Caki2 (cell line): ENCODE data around the gene LRP1B. TPM values are rescaled to one million over a fixed set of nuclear protein-coding genes. Genes with fewer than 3 reads are reported as not detected.

Source experiments
- DNase-seq: peaks from one replicate; pipeline ENCODE4 v3.0.0-alpha.2; 2015; ENCODE audit warnings: low read depth
- in situ Hi-C: cut with HindIII; loops from 2 replicates; pipeline ENCODE4 v1.10.0; 2016; ENCODE audit warnings: low sequenced_read_pairs, low pct_unique_long_range_greater_than_20kb, mixed read lengths
- total RNA-seq: library from RNA; depleted of rRNA; stranded (reverse); fragments of >200 nt; shearing (Covaris generic); gene quantifications from 2 replicates; pipeline ENCODE4 v1.2.3, GENCODE V29; 2014; ENCODE audit warnings: low replicate concordance

The LRP1B gene
- total RNA-seq, 1 experiment from 2014 or later: 0.14 TPM

- no peak for DNase-seq
- in situ Hi-C loops: no loop called here
These were observed 1588.2 kb downstream of the LRP1B start for GRCh38 chr2:140542627-140543026.

DNA sequence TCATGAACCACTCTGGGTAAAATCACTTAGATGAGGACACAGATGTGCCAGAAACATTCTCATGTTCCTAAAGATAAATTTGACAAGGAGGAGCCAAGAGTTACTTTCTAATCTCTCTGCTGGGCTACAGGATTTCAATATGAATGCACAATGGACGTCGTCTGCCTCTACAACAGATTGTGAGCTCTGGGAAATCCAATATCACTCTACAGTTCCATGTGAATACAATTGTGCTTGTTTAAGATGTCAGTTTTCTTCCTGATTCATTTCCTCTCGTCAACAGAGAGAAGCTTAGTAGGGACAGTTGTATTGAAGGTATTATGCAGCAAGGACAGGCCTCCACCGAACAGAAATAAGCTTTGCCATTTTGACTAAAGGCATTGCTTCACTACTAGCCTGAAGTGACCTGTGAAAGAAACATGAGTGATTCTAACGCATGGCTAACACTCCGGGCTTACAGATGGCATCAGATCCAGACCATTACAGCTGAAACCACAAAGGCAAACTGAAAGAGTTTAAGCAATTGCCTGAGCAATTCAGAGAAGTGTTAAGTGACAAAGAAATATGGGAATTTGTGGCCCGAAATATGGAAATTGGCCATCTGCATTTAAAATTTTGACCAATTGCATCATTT is 1591.5 kb downstream of the LRP1B start:
- no peak for DNase-seq
- in situ Hi-C loops: no loop called here

DNA sequence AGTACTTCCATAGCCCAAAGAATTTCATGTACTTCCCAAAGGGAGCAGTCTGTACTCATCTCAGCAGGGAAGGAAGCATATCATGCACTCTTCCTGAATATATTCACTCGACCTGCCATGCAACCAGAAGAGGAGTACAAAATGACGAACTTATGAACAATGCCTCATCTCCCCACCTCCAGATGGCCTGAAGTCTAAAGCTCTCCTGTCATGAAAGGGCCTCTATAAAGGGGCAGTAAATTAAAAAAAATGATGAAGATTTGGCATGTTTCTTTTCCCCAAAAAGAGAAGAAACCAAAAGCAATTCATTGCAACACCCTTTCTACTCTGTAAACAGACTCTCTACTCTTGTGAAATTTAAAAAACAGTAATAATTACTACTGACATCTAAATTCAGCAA is 1601.1 kb downstream of the LRP1B start:
- in situ Hi-C loops: no loop called here
- no peak for DNase-seq

GRCh38 chr2:140528982-140529381 is 1601.8 kb downstream of the LRP1B start:
- in situ Hi-C loops: no loop called here
- DNase-seq: no peak

DNA sequence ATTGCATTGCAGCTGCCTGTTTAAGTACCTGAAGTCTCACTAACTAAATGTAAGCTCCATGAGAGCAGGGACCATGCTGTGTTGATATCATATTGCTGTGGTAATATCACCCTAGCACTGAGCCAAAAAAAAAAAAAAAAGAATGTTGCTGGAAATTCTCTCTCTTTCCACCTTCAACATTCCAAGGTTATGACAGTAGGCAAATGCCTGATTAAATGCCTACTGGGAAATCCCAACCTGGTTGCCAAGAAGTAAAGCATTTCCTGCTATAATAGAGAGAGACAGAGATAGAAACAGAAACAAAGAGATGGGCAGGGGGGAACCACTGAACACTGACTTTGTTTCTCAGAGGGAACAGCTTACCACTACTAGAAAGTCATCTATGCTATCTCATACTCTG is 1604.2 kb downstream of the LRP1B start:
- peak; percentile 73 for DNase-seq
- in situ Hi-C loops: no loop called here

DNA sequence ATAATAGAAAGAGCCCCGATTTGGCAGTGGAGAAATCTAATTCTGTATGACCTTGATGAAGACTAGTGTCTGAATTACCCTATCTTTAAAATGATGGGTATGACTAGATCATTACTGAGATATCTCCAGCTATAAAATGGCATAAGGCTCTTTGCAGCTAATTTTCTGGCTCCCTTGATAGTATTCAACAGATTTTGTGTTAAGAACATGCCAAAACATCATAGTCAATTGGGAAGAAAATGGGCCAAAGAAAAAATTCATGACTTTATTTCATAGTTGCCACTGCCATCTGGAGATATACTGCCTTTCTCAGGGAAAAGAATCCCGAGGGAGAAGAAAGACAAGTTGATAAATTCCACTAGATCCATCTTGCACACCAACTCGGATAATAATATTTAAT is 1618.7 kb downstream of the LRP1B start:
- in situ Hi-C loops: no loop called here
- no peak for DNase-seq

DNA sequence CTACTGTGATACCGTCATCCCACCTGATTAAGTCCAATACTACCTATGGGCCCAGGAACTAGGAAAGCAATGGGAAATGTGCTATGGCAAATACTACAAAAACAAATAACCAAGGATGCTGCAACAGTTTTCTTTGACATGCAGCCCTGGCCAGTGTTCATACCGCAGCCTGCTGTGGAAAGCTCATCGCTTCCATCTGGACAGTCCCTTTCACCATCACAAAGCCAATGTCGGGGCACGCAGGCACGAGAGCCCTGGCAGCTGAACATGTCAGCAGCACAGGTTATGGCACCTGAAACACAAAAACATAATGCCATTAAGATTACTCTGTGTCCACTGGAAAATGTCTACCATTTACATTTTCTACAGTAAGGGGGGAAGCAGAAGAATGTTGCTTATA is 1621.1 kb downstream of the LRP1B start:
- in situ Hi-C loops: no loop called here
- DNase-seq: no peak

DNA sequence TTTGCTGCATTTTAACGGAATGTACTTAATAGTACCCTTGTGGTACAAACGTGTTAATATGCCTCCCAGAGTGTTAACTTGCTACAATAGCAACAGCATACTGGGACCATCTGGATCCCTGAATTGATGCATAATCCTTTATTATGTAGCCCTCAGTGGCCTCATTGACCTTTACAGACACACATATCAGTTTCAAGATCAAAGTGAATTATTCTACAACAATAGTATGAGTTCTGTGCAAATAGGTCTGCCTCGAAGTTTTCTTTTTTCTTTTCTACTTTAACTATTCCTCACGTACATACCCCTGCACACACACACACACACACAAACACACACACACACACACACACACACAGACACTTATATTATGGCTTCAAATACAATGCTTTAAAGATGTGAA is 1622.1 kb downstream of the LRP1B start:
- DNase-seq: no peak
- in situ Hi-C loops: no loop called here

DNA sequence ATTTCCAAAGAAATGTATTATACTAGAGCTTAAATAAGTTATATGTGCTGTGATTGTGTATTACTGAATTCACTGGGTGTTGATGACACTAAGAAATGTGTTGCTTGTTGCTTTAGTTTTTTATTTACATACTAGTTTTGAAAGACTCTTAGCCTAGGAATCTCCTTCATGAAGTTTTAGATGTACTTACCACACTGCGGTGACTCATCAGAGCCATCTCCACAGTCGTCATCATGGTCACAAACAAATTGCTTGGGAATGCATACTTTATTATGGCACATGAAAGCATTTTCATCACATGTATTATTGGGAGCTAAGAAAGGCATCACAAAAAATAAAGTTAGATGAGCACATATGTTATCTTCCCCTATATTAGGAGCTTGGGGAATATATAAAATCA is 1624.2 kb downstream of the LRP1B start:
- in situ Hi-C loops: no loop called here
- no peak for DNase-seq

GRCh38 chr2:140504601-140505000 is 1626.2 kb downstream of the LRP1B start:
- no peak for DNase-seq

DNA sequence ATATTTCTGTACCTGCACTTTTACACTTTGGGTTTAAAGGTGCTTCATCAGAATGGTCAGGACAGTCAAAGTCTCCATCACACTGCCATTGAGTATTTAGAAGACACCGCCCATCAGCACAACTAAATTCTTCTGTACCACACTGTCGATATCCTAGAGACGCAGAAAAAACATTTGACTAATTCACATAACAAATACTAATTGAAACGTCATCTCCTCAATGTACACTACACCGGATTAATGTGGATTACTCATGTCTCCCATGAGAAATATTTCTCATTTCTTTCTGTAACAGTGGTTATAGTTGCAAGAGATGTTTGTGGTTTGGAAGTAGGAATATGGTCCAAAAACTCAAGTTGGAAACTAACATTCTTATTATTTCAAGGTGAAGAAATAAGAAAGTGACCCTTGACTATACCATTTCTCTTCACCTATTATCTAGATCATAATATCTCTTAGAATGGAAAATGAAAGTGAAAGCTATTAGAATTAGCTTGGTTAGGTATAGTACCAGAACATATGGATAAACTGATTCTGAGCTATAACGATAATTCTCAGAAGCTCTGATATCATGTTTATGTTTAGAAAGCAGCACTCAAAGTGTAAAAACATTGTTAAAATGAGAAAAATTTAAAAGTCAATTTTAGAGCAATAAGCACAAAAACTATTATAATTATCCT is 1627.7 kb downstream of the LRP1B start:
- in situ Hi-C loops: no loop called here
- no peak for DNase-seq

More at GRCh38 chr2:140504601-140505000, 1626.2 kb downstream of the LRP1B start:
- in situ Hi-C loops: no loop called here

- no peak for DNase-seq
- in situ Hi-C loops: no loop called here
These were observed 1632.5 kb downstream of the LRP1B start for GRCh38 chr2:140498360-140498759.

GRCh38 chr2:140496714-140497113 is 1634.1 kb downstream of the LRP1B start:
- no peak for DNase-seq
- in situ Hi-C loops: no loop called here

- in situ Hi-C loops: no loop called here
- no peak for DNase-seq
These were observed 1638.9 kb downstream of the LRP1B start for GRCh38 chr2:140491876-140492275.

GRCh38 chr2:140489193-140489592 is 1641.6 kb downstream of the LRP1B start:
- no peak for DNase-seq
- in situ Hi-C loops: no loop called here

- no peak for DNase-seq
- in situ Hi-C loops: no loop called here
These were observed 1649.7 kb downstream of the LRP1B start for GRCh38 chr2:140481136-140481535.

- in situ Hi-C loops: no loop called here
- no peak for DNase-seq
These were observed 1657.0 kb downstream of the LRP1B start for GRCh38 chr2:140473851-140474250.

DNA sequence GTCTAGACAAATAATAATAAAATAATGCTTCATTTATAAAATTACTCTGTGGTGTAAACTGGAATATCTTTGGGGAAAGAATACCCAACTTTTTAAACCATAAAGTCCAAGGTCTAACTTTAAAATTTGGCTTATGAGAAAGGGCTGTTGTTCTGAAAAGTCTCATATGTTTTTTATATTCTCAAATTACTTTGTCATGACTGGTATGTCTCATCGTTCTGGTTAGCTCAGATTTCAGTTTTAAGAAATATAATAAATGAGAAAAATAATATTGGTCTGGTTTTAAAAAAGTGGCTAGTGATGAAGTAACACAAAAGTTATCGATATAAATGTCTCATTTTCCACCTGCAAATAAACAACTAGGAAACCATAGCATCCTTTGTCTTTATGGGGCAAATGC is 1658.1 kb downstream of the LRP1B start:
- in situ Hi-C loops: no loop called here
- DNase-seq: no peak

GRCh38 chr2:140465301-140465700 is 1665.5 kb downstream of the LRP1B start:
- in situ Hi-C loops: no loop called here
- DNase-seq: no peak

- in situ Hi-C loops: no loop called here
- no peak for DNase-seq
These were observed 1667.8 kb downstream of the LRP1B start for GRCh38 chr2:140462990-140463389.
